Thymus (tissue), 11 donors: ENCODE results near the gene WWC2. TPM values are rescaled to one million over a fixed set of nuclear protein-coding genes. Genes with fewer than 3 reads are reported as not detected.
"Not testable (repeated sequence)": the region's sequence is repeated elsewhere in the genome, so short reads cannot be mapped to it uniquely, and the experiment has no call there.

Experiments
- DNase-seq, 9 donors: peaks; one replicate each; pipeline ENCODE4 v3.0.0-alpha.2; 2013; ENCODE audit warnings: low spot score in 9 of 9, low read depth in 6 of 9, missing footprints in 1 of 9
- H3K27ac ChIP-seq, 2 donors: one replicate each; pipeline ENCODE4 v1.5.1; 2013; ENCODE audit warnings: control low read depth in 1 of 2, low read depth in 1 of 2, low read length in 1 of 2, mild to moderate bottlenecking in 1 of 2, moderate library complexity in 1 of 2
- H3K27me3 ChIP-seq, 2 donors: one replicate each; pipeline ENCODE4 v1.5.1; 2013; ENCODE audit warnings: low read length in 1 of 2; ENCODE audit not compliant: control insufficient read depth in 2 of 2, insufficient read depth in 1 of 2
- H3K36me3 ChIP-seq, 2 donors: one replicate each; pipeline ENCODE4 v1.5.1; 2013; ENCODE audit warnings: low read length in 1 of 2, mild to moderate bottlenecking in 1 of 2, moderate library complexity in 1 of 2; ENCODE audit not compliant: control insufficient read depth in 2 of 2, insufficient read depth in 2 of 2
- H3K4me1 ChIP-seq, 2 donors: one replicate each; pipeline ENCODE4 v1.5.1; 2013; ENCODE audit warnings: low read length in 2 of 2; ENCODE audit not compliant: control insufficient read depth in 2 of 2, insufficient read depth in 2 of 2
- H3K4me3 ChIP-seq, 2 donors: one replicate each; pipeline ENCODE4 v1.5.1; 2013; ENCODE audit warnings: low read length in 2 of 2, control low read depth in 1 of 2, mild to moderate bottlenecking in 1 of 2
- H3K9me3 ChIP-seq, 2 donors: one replicate each; pipeline ENCODE4 v1.5.1; 2013; ENCODE audit warnings: low read length in 1 of 2, mild to moderate bottlenecking in 1 of 2; ENCODE audit not compliant: control insufficient read depth in 2 of 2, insufficient read depth in 1 of 2
- WGBS: extraction: QIAGEN DNeasy Blood & Tissue Kit; methylation state at CpG from one replicate; pipeline ENCODE4 v1.1.7; 2013; 5-methylcytosine and 5-hydroxymethylcytosine counted together
- polyA plus RNA-seq: library from polyadenylated mRNA; stranded (reverse); fragments of 200-250 nt; gene quantifications from one replicate; pipeline ENCODE4 v1.2.3, GENCODE V29; 2013
- total RNA-seq: library from RNA; stranded (reverse); fragments of 120-200 nt; gene quantifications from one replicate; pipeline ENCODE4 v1.2.4, GENCODE V29; 2013
- donor health status: healthy.

WWC2 gene
- total and polyA plus RNA-seq, 2 donors: 1.5 to 2.5 TPM

GRCh38 chr4:183107891-183108459, 8.9 kb downstream of the WWC2 start:
- 93% methylated on average over 5 of the region's 5 CpGs for WGBS
- Histone ChIP-seq H3K36me3 (no peaks in the 10 kb centered on the region), H3K27ac (no peak overlapping the region), H3K9me3 (no peaks in the 10 kb centered on the region), H3K4me3 (no peak overlapping the region), H3K4me1 (no peaks in the 10 kb centered on the region), H3K27me3 (peaks cover 0 to 4% of the 10 kb centered on the region in 2 donors)
- no peak for DNase-seq

- Histone ChIP-seq H3K4me3 (no peak overlapping the region), H3K27me3 (no peaks in the 10 kb centered on the region), H3K9me3 (no peaks in the 10 kb centered on the region), H3K36me3 (no peaks in the 10 kb centered on the region), H3K4me1 (no peaks in the 10 kb centered on the region), H3K27ac (no peak overlapping the region)
- no peak for DNase-seq
Observed at GRCh38 chr4:183110244-183110643, 11.2 kb downstream of the WWC2 start.

GRCh38 chr4:183111452-183111885, 12.4 kb downstream of the WWC2 start:
- Histone ChIP-seq H3K27me3 (no peaks in the 10 kb centered on the region), H3K36me3 (no peaks in the 10 kb centered on the region), H3K27ac (no peak overlapping the region), H3K9me3 (no peaks in the 10 kb centered on the region), H3K4me1 (no peaks in the 10 kb centered on the region), H3K4me3 (no peak overlapping the region)
- DNase-seq: no peak
- WGBS: 95% methylated on average over 4 of the region's 4 CpGs

DNA sequence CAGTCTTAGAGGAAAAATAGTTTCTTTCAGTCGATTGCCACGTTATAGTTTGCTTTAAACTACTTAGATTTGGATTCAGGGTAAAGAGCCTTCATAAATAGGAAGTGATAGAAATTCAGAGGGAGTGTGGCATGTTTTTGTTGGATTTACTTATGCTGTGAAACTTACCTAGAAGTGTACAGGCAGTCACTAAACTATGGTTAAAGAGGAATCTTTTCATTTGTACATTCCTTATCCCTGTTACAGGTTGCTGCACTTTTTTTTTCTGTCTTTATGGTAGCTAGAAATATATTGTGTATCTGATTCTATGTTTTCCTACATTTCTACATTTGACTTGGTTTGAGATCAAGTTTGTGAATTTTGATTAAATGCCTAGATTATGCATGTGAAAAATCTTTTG, 19.1 kb downstream of the WWC2 start:
- no peak for DNase-seq

GRCh38 chr4:183118585-183118984, 19.5 kb downstream of the WWC2 start:
- H3K27me3 ChIP-seq: no peaks in the 10 kb centered on the region
- no peaks in the 10 kb centered on the region for H3K9me3 ChIP-seq
- H3K27ac ChIP-seq: no peak overlapping the region
- 89% methylated on average over 3 of the region's 3 CpGs for WGBS
- H3K4me1 ChIP-seq: no peaks in the 10 kb centered on the region
- H3K4me3 ChIP-seq: no peak overlapping the region
- H3K36me3 ChIP-seq: no peaks in the 10 kb centered on the region
- DNase-seq: no peak

More for the DNA sequence above, 19.1 kb downstream of the WWC2 start:
- no peak overlapping the region for H3K4me3 ChIP-seq
- no peaks in the 10 kb centered on the region for H3K36me3 ChIP-seq
- no peak overlapping the region for H3K27ac ChIP-seq
- no peaks in the 10 kb centered on the region for H3K4me1 ChIP-seq
- 87% methylated on average over 2 of the region's 2 CpGs for WGBS
- H3K27me3 ChIP-seq: no peaks in the 10 kb centered on the region
- H3K9me3 ChIP-seq: no peaks in the 10 kb centered on the region

- not testable (repeated sequence) for DNase-seq, H3K36me3 ChIP-seq, H3K27me3 ChIP-seq, H3K27ac ChIP-seq, H3K4me1 ChIP-seq, H3K9me3 ChIP-seq, H3K4me3 ChIP-seq
- WGBS: 97% methylated on average over 12 of the region's 12 CpGs
Observed at GRCh38 chr4:183121660-183122059, 22.6 kb downstream of the WWC2 start.

DNA sequence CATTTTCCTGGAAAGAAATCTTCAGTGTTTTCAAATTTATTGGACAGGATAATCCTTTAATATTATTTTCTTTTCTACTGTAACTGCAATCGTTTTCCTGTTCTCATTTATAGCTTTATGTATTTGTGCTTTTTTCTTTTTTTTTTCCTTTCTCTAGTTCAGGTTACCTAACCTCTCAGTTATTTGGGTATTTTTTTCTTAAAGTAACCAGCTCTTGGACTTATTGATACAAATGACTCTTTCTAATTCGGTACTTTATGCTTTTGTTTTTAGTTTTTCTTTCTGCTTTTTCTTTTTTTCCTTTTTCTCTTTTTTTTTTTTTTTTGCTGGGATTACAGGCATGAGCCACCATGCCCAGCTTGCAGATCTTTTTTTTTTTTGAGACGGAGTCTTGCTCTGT, 25.2 kb downstream of the WWC2 start:
- no peaks in the 10 kb centered on the region for H3K36me3 ChIP-seq
- no peaks in the 10 kb centered on the region for H3K4me1 ChIP-seq
- no peak overlapping the region for H3K4me3 ChIP-seq
- H3K27ac ChIP-seq: no peak overlapping the region
- DNase-seq: no peak
- H3K9me3 ChIP-seq: no peaks in the 10 kb centered on the region
- 94% methylated on average over 3 of the region's 3 CpGs for WGBS
- no peaks in the 10 kb centered on the region for H3K27me3 ChIP-seq

GRCh38 chr4:183124865-183125264, 25.8 kb downstream of the WWC2 start:
- 93% methylated on average over 5 of the region's 5 CpGs for WGBS
- no peaks in the 10 kb centered on the region for H3K27me3 ChIP-seq
- H3K27ac ChIP-seq: no peak overlapping the region
- no peak overlapping the region for H3K4me3 ChIP-seq
- DNase-seq: no peak
- no peaks in the 10 kb centered on the region for H3K9me3 ChIP-seq
- H3K4me1 ChIP-seq: no peaks in the 10 kb centered on the region
- H3K36me3 ChIP-seq: no peaks in the 10 kb centered on the region

DNA sequence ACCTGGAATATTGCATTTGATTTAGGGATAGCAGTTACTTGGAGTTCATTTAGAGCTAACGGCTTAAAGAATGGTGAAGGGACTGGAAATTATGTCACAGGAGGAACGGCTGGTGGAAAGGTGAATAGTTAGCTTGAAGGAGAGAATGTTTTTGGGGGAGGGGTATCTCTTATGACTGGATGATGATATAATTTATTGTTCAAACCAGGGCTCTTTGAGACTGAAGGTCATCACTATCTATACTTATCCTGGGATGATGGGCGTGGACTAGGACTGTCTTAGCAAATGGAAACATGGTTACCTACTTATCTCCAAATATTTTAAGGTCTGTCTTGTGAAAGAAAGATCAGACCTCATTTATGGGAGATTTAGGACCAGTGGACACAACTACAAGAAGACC, 30.1 kb downstream of the WWC2 start:
- Histone ChIP-seq H3K9me3 (no peaks in the 10 kb centered on the region), H3K4me3 (no peak overlapping the region), H3K4me1 (no peaks in the 10 kb centered on the region), H3K36me3 (no peaks in the 10 kb centered on the region), H3K27ac (no peak overlapping the region), H3K27me3 (no peaks in the 10 kb centered on the region)
- no peak for DNase-seq
- 95% methylated on average over 3 of the region's 3 CpGs for WGBS

DNA sequence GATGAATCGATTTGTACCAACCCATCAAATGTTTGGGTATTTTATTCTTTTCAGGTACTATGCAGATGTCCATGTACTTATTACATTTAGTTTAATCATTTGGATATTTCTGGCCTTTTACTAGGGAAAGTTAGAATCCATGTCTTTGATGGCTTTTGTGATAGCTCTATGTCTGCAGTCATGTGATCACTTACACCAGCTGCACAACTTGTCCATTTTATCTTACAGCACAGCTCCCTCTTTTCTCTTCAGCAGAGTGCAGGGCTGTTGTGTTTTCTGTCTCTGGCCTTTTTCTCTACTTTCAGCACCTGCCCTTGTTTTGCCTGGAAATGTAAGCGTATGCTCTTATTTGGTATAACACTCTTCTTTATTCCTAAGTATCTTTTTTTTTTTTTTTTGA, 30.6 kb downstream of the WWC2 start:
- Histone ChIP-seq H3K4me3 (no peak overlapping the region), H3K27me3 (no peaks in the 10 kb centered on the region), H3K36me3 (no peaks in the 10 kb centered on the region), H3K9me3 (no peaks in the 10 kb centered on the region), H3K4me1 (no peaks in the 10 kb centered on the region), H3K27ac (no peak overlapping the region)
- WGBS: 95% methylated on average over 2 of the region's 2 CpGs
- no peak for DNase-seq
